Activated naive CD8-positive, alpha-beta T cell treated with anti-CD3 and anti-CD28 coated beads, Interleukin-2, amount 50 U/mL, for 16 hours (primary cell): Measurements from ENCODE around the gene LRRC45.

Experiments used
- DNase-seq: peaks from one replicate; pipeline ENCODE4 v3.0.0-alpha.2; 2020; ENCODE audit warnings: low read depth, low spot score

Gene LRRC45

GRCh38 chr17:82018989-82019689 lies 4.0 kb upstream of the LRRC45 start:
- DNase-seq: no peak

GRCh38 chr17:82019690-82020571 lies 3.2 kb upstream of the LRRC45 start:
- DNase-seq: peak; percentile 25

GRCh38 chr17:82020572-82021106 lies 2.5 kb upstream of the LRRC45 start:
- DNase-seq: no peak

GRCh38 chr17:82021107-82021899 lies 1.8 kb upstream of the LRRC45 start:
- DNase-seq: no peak

GRCh38 chr17:82021900-82022309 lies 1.2 kb upstream of the LRRC45 start:
- DNase-seq: no peak

GRCh38 chr17:82022310-82022980 lies 660 bp upstream of the LRRC45 start, which contains the start of gene CENPX:
TSS of gene CENPX (minus strand) at chr17:82022878. CDS start at chr17:82022861, 17 bp downstream.
- no peak for DNase-seq

- no peak for DNase-seq
These were observed 539 bp downstream of the LRRC45 start for GRCh38 chr17:82023447-82024241.

GRCh38 chr17:82024859-82025258 lies 1.8 kb downstream of the LRRC45 start:
- no peak for DNase-seq

- no peak for DNase-seq
These were observed 2.4 kb downstream of the LRRC45 start for GRCh38 chr17:82025401-82026107.

- DNase-seq: no peak
These were observed 5.1 kb downstream of the LRRC45 start for GRCh38 chr17:82028246-82028645.

- DNase-seq: no peak
These were observed 5.9 kb downstream of the LRRC45 start for GRCh38 chr17:82028966-82029365.

GRCh38 chr17:82029391-82029790 lies 6.3 kb downstream of the LRRC45 start:
- DNase-seq: no peak

- no peak for DNase-seq
These were observed 6.9 kb downstream of the LRRC45 start for GRCh38 chr17:82029990-82030469.

- DNase-seq: peak; percentile 49
These were observed 7.6 kb downstream of the LRRC45 start for GRCh38 chr17:82030470-82031302.

GRCh38 chr17:82031303-82031884 lies 8.3 kb downstream of the LRRC45 start, which contains the start of gene RAC3:
TSS of gene RAC3 (plus strand) at chr17:82031678. CDS start at chr17:82031762, 84 bp downstream.
- no peak for DNase-seq

GRCh38 chr17:82031885-82032627 lies 9.0 kb downstream of the LRRC45 start:
- DNase-seq: no peak

GRCh38 chr17:82033359-82034085 lies 10.4 kb downstream of the LRRC45 start:
- DNase-seq: no peak
